GM12878 (cell line): ENCODE measurements around the gene ADAMTS17. TPM values are rescaled to one million over a fixed set of nuclear protein-coding genes. Genes with fewer than 3 reads are reported as not detected.

Experiments used
- ATF2 ChIP-seq: IDR thresholded peaks from 2 replicates; pipeline ENCODE4 v1.6.1; 2012; ENCODE audit warnings: low read length, inconsistent platforms
- BMI1 ChIP-seq: fragments of 450-650 bp; IDR thresholded peaks from 2 replicates; pipeline ENCODE4 v1.6.1; 2016; ENCODE audit warnings: mild to moderate bottlenecking, moderate library complexity, borderline replicate concordance
- CREB1 ChIP-seq: IDR thresholded peaks from 2 replicates; pipeline ENCODE4 v1.6.1; 2012; ENCODE audit warnings: low read depth, mild to moderate bottlenecking, inconsistent platforms
- EZH2 ChIP-seq: IDR thresholded peaks from 2 replicates; pipeline ENCODE4 v1.6.1; 2012; ENCODE audit warnings: low read depth, mild to moderate bottlenecking, control low read depth, inconsistent platforms, low read length, borderline replicate concordance; ENCODE audit not compliant: control insufficient read depth
- MXI1 ChIP-seq: fragments of 150-350 bp; IDR thresholded peaks from 2 replicates; pipeline ENCODE4 v1.6.1; 2011; ENCODE audit warnings: low read depth, mild to moderate bottlenecking, inconsistent platforms, low read length, improper control_type of control experiment
- NFIC ChIP-seq: IDR thresholded peaks from 2 replicates; pipeline ENCODE4 v1.6.1; 2012; ENCODE audit warnings: low read depth, mild to moderate bottlenecking, inconsistent platforms, low read length, moderate library complexity
- PAX5 ChIP-seq: IDR thresholded peaks from 2 replicates; pipeline ENCODE4 v1.6.1; 2011; ENCODE audit warnings: low read depth, low read length, borderline replicate concordance
- SIN3A ChIP-seq: IDR thresholded peaks from 2 replicates; pipeline ENCODE4 v1.6.1; 2012; ENCODE audit warnings: low read depth, low read length, improper control_type of control experiment
- ZNF207 ChIP-seq: fragments of 450-650 bp; IDR thresholded peaks from 2 replicates; pipeline ENCODE4 v1.6.1; 2014; ENCODE audit warnings: antibody characterized with exemption, mild to moderate bottlenecking, borderline replicate concordance
- ZNF687 ChIP-seq: fragments of 450-650 bp; IDR thresholded peaks from 2 replicates; pipeline ENCODE4 v1.6.1; 2017; ENCODE audit warnings: mild to moderate bottlenecking, moderate library complexity
- polyA plus RNA-seq, 11 experiments: library from polyadenylated mRNA; depleted of rRNA in 4 of 11; unstranded in 6 of 11; stranded (reverse) in 5 of 11; fragments of >200 nt; fragmentation: Nextera tagmentation in 4 of 11; fragmentation: Illumina TruSeq in 1 of 11; extraction: Ambion mirVana in 4 of 11; extraction: Trizol in 1 of 11; gene quantifications; 1 replicate in 1 of 11; 2 replicates in 10 of 11; pipeline versions ENCODE4 v1.2.1 to v1.2.3, GENCODE V29; 2011 to 2016; ENCODE audit warnings: inconsistent platforms in 2 of 11, missing spikeins in 2 of 11, low read depth in 1 of 11
- total RNA-seq, 4 experiments: library from RNA; depleted of rRNA in 3 of 4; stranded (reverse); fragments of >200 nt in 3 of 4; fragmentation: Illumina TruSeq in 1 of 4; extraction: Trizol in 1 of 4; gene quantifications; 2 replicates each; pipeline versions ENCODE4 v1.2.1 to v1.2.3, GENCODE V29; 2013 to 2021

ADAMTS17 gene
- total and polyA plus RNA-seq, 10 of the 15 experiments (the other 5 are each of a cell fraction or from before 2014, with no cell fraction given) = 0.04 to 0.50 (median 0.10) TPM; not detected in 4

DNA sequence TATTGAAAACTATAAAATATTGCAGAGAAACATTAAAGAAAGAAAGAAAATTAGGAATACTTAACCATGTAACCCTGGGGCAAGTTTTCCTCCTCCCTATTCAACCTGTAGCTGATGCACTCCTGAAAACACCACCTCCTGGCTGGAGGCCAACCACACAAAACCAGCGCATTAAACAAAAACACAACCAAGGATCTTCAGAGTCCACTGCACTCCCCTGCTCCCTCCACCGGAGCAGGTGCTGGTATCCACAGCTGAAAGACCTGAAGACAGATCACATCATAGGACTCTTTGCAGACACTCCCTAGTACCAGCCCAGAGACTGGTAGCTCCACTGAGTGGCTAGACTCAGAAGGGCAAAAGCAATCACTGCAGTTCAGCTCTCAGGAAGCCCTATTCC, 13.6 kb upstream of the ADAMTS17 start (continued):
- no peak for TF ChIP-seq ZNF687
- TF ChIP-seq NFIC = no peak
- TF ChIP-seq PAX5 = no peak
- TF ChIP-seq EZH2 = no peak
- no peak for TF ChIP-seq ZNF207
- no peak for TF ChIP-seq SIN3A
- TF ChIP-seq BMI1 = no peak
- TF ChIP-seq CREB1 = no peak
- no peak for TF ChIP-seq ATF2
- no peak for TF ChIP-seq MXI1
